Activated CD8-positive, alpha-beta T cell treated with anti-CD3 and anti-CD28 coated beads for 36 hours (primary cell): ENCODE measurements around the gene RTL1. TPM values are rescaled to one million over a fixed set of nuclear protein-coding genes. Genes with fewer than 3 reads are reported as not detected.

Experiments
- ATAC-seq: fragments of 200-7000 bp; cut with Tn5 transposase; one replicate; pipeline ENCODE4 v1.10.0; 2021; ENCODE audit warnings: mild to moderate bottlenecking, moderate library complexity
- CTCF ChIA-PET: fragments of 350-600 bp; sonication (Branson Sonifier 250); formaldehyde crosslinking; loops from one replicate; lab custom pipeline; 2021; ENCODE audit warnings: antibody characterized with exemption; lab: Charles Lee
- POLR2A ChIA-PET: fragments of 350-600 bp; sonication (Branson Sonifier 250); formaldehyde crosslinking; loops from one replicate; lab custom pipeline; 2021; ENCODE audit warnings: antibody characterized with exemption; lab: Charles Lee
- DNase-seq: peaks from one replicate; pipeline ENCODE4 v3.0.0-alpha.2; 2020
- H3K27ac Mint-ChIP-seq: one replicate; pipeline ENCODE4 v1.8.0; 2021; ENCODE audit warnings: mild to moderate bottlenecking, mixed read lengths
- H3K27me3 Mint-ChIP-seq: one replicate; pipeline ENCODE4 v1.8.0; 2021; ENCODE audit warnings: mixed read lengths
- H3K36me3 Mint-ChIP-seq: one replicate; pipeline ENCODE4 v1.8.0; 2021; ENCODE audit warnings: low read depth, mixed read lengths
- H3K4me1 Mint-ChIP-seq: one replicate; pipeline ENCODE4 v1.8.0; 2021; ENCODE audit warnings: low read depth, mixed read lengths
- H3K4me3 Mint-ChIP-seq: one replicate; pipeline ENCODE4 v1.8.0; 2021; ENCODE audit warnings: mild to moderate bottlenecking, moderate library complexity, mixed read lengths
- H3K9me3 Mint-ChIP-seq: one replicate; pipeline ENCODE4 v1.8.0; 2021; ENCODE audit warnings: mixed read lengths
- intact Hi-C: fragments of 100-400 bp; cut with micrococcal nuclease; formaldehyde crosslinking; loops from one replicate; pipeline ENCODE4 v1.10.0; 2022
- total RNA-seq, 2 experiments: library from RNA; stranded (reverse); gene quantifications; one replicate each; pipeline ENCODE4 v1.2.3, GENCODE V29; 2021
- TF ChIP-seq, protein P1 (sequence below): fragments of 200-600 bp; IDR thresholded peaks from one replicate; pipeline ENCODE4 v1.8.0; 2022; ENCODE audit warnings: antibody characterized with exemption, mild to moderate bottlenecking

The RTL1 gene
- total RNA-seq, 2 experiments from 2014 or later: not detected

DNA sequence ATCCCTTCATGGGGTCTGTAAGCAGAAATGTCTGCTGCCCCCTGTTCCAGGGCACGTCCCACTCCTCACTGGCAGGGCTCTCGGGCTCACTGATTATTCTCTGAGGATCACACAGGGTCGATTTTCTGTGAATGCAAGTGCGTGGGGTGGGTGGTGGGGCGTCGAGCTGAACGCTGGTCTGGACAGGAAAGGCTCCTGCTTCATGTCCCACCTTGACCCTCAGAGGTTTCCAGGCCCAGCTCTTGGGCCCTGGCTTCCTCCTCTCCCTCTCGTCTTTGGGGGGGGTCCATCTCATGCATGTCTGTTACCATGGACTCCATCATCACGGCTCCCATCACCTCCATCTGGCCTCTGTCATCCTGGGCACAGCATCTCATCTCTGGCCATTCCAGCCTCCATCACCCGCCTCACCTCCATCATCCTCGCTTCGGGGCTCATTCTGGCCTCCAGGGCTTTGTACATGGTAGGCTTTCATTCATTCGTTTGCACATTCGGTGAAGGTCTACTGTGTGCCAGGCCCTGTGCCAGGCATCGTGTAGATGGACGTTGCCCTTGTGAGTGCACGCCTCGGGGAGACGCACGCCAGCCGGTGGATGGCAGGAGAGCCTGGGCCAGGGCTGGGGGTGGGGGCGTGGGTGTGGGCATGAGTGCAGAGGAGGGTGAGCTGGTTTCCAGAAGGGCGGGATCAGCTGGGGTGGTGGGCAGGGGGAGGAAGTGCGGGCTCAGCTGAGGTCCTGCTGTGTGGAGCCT lies 34.7 kb downstream of the RTL1 start:
- ATAC-seq (no peak), DNase-seq (no peak)
- intact Hi-C loops: no loop called here
- Mint-ChIP-seq H3K4me1 (peaks cover 3% of the 10 kb centered on the region), H3K27ac (no peak overlapping the region), H3K36me3 (no peaks in the 10 kb centered on the region), H3K9me3 (peaks cover 3% of the 10 kb centered on the region), H3K27me3 (no peaks in the 10 kb centered on the region), H3K4me3 (no peak overlapping the region)
- ChIA-PET CTCF (no interaction called here), POLR2A (no interaction called here)
- TF ChIP-seq, protein P1, sequence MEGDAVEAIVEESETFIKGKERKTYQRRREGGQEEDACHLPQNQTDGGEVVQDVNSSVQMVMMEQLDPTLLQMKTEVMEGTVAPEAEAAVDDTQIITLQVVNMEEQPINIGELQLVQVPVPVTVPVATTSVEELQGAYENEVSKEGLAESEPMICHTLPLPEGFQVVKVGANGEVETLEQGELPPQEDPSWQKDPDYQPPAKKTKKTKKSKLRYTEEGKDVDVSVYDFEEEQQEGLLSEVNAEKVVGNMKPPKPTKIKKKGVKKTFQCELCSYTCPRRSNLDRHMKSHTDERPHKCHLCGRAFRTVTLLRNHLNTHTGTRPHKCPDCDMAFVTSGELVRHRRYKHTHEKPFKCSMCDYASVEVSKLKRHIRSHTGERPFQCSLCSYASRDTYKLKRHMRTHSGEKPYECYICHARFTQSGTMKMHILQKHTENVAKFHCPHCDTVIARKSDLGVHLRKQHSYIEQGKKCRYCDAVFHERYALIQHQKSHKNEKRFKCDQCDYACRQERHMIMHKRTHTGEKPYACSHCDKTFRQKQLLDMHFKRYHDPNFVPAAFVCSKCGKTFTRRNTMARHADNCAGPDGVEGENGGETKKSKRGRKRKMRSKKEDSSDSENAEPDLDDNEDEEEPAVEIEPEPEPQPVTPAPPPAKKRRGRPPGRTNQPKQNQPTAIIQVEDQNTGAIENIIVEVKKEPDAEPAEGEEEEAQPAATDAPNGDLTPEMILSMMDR: no peak

DNA sequence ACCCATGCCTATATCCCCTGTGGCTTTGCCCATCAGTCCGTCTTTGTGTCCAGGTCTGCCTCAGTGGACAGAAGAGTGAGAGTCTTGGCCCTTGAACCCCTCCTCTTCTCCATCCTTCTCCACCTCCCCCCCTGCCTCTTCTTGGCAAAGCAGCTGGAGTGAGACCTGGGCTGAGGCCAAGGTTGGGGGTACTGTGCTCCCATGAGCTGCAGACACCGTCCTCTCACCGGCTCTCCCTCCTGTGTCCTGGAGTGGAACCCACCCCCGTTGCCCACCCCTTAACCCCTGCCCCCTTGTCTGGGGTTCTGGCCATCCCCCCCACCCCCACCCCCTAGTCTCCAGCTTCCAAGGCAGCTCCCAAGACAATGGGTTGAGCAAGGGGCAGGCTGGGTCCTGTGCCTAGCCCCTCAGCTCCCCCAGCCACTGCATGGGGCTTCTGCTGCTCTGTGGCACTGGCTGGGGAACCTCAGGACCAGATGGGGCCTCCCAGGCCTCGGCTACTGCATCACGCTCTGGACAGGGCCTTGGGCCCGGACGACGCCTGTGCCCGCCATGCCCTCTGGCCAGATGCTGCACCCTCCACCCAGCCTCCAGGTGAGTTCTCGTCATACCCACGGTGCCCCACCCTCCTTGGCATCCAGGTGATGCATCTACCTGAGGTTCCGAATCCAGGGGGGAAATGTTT lies 35.7 kb downstream of the RTL1 start:
- DNase-seq (no peak), ATAC-seq (no peak)
- Mint-ChIP-seq H3K9me3 (peaks cover under 1% of the 10 kb centered on the region), H3K36me3 (no peaks in the 10 kb centered on the region), H3K4me3 (no peak overlapping the region), H3K27me3 (no peaks in the 10 kb centered on the region), H3K27ac (no peak overlapping the region), H3K4me1 (peaks cover under 1% of the 10 kb centered on the region)
- POLR2A ChIA-PET: no interaction called here
- intact Hi-C loops: no loop called here
- CTCF ChIA-PET: no interaction called here
- TF ChIP-seq, protein P1: no peak

DNA sequence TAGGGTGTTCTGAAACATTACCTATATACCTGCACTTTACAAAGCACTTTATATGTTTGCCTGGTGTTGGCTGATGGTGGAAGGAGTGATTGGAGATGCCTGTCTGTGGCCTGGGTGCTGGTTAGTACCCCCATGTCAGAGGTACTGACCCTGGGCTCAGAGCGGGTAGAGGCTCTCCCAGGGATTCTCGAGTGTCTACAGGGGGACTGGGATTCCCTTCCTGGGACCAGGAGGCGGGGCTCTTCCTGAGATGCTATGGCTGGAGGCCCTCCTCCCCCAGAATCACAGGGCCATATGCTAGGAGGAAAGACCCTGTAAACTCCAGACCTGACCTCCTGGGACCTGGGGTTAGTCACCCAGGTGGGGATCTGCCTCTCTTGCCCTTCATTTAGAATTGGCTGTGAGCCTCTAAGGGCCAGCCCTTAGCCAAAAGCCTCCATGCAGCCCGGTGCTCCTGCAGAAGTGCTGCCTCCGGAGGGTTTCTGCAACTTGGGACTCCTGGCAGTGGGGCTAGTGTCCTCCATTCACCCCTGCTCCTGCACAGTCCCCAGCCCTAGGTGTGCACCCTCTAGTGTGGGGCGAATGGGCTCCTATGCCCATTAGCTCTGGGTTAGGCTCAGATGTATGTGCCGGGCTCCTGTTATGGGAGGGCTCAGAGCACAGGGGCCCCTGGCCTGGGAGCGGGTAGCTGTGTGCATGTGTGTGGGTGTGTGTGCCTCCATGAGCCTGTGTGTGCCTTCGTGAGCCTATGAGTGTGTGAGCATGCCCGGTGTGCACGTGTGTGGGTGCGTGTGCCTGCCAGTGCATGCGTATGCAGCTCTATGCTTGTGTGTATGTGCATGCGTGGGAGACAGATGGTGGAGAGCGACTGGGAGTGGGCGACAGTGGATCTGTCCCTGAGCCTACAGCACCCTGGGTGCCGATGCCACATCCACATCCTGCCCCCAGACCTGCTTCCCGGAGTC lies 36.6 kb downstream of the RTL1 start:
- Mint-ChIP-seq H3K36me3 (no peaks in the 10 kb centered on the region), H3K9me3 (no peaks in the 10 kb centered on the region), H3K27ac (no peak overlapping the region), H3K4me1 (no peaks in the 10 kb centered on the region), H3K27me3 (no peaks in the 10 kb centered on the region), H3K4me3 (no peak overlapping the region)
- intact Hi-C loops: no loop called here
- ChIA-PET POLR2A (no interaction called here), CTCF (no interaction called here)
- ATAC-seq (no peak), DNase-seq (no peak)
- TF ChIP-seq, protein P1: no peak

DNA sequence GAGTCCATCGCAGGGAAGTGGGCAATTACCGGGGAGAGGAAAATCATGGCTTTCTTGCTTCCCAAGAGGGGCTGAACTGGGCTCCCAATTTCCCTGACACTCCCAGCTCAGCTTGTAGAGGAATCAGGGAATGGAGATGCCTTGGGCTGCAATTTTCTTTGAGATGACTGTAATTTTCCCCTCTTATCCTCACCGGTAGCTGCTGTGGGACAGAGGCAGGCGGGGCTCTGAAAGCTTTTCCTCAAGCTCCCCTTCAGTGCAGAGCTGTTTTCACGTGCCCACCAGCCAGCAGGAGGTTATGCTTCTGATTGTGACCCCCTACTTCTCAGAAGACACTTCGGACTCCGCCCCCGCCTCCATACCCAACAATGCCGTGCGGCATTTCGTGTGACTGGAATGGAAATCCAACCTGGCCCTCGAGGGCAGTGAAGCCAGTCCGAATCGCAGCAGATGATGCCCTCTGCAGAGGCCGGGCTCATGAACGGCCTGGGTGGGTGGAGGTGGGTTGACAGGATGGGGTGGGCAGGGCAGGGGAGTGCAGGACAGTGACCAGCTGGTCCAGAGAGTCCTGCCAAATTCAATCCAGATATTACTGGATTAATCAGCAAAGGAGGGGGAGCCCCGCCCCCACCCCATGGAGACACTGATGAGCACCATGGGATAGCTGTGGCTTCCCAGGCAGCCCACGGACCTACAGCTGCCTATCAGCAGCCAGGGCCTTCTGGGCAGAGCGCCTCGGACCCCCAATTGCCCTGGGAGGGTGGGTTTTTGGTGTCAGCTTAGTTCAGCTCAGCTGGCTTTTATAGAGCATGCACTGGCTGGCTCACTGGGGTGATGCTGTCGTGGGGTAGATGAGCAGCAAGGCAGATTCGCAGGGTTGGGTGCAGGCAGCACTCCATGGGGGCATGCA lies 37.6 kb downstream of the RTL1 start:
- CTCF ChIA-PET: no interaction called here
- POLR2A ChIA-PET: no interaction called here
- intact Hi-C loops: no loop called here

More for the DNA sequence above, 37.6 kb downstream of the RTL1 start:
- no peak for DNase-seq
- TF ChIP-seq, protein P1: no peak
- ATAC-seq: no peak
- Mint-ChIP-seq H3K36me3 (no peaks in the 10 kb centered on the region), H3K9me3 (no peaks in the 10 kb centered on the region), H3K4me1 (no peaks in the 10 kb centered on the region), H3K27ac (no peak overlapping the region), H3K27me3 (no peaks in the 10 kb centered on the region), H3K4me3 (no peak overlapping the region)
